22Rv1 (cell line): ENCODE results near the gene TTLL8.

ENCODE experiments used
- CTCF ChIP-seq: fragments of 450-650 bp; IDR thresholded peaks from 2 replicates; pipeline ENCODE4 v1.5.1; 2017; ENCODE audit warnings: mild to moderate bottlenecking
- ZFX ChIP-seq: fragments of 450-650 bp; IDR thresholded peaks from 2 replicates; pipeline ENCODE4 v1.6.1; 2017; ENCODE audit warnings: antibody characterized with exemption, borderline replicate concordance

- TF ChIP-seq CTCF (no peak), ZFX (no peak)
Measured at GRCh38 chr22:49999946-50000586, 58.0 kb downstream of the TTLL8 start.
